Measurements from ENCODE around the gene GOLGA6L22. TPM values are rescaled to one million over a fixed set of nuclear protein-coding genes. Genes with fewer than 3 reads are reported as not detected.
A peak's percentile ranks its signal among the peaks of the same experiment; 100 is the strongest.
"Not testable (repeated sequence)": the region's sequence is repeated elsewhere in the genome, so short reads cannot be mapped to it uniquely, and the experiment has no call there.

The GOLGA6L22 gene
- total and polyA plus RNA-seq, 2 donors (not counting 3 experiments of a cell fraction or from before 2014, with no cell fraction given): not detected

- intact Hi-C loops (cut with micrococcal nuclease); CTCF ChIA-PET; H4K20me1 ChIP-seq (replicated peaks; ENCODE audit: control insufficient read depth, extremely low read depth, insufficient read depth, low read length); dilution Hi-C loops (cut with MboI; ENCODE audit: extremely low pct_ligation_motif_present, low sequenced_read_pairs); BruUV-seq (replicated peaks); H2AFZ ChIP-seq (ENCODE audit: low read depth, low read length); H3K4me2 ChIP-seq (ENCODE audit: insufficient read depth, low read length); POLR2A ChIA-PET; H3K79me2 ChIP-seq (ENCODE audit: control insufficient read depth, insufficient read depth, low read length); FAIRE-seq; DNase-seq (ENCODE audit: low read depth, low spot score); H3K27me3 ChIP-seq (ENCODE audit: control insufficient read depth in 2 of 2, insufficient read depth in 2 of 2, low read length in 2 of 2); H3K36me3 ChIP-seq (ENCODE audit: control insufficient read depth in 2 of 2, extremely low read depth in 1 of 2, insufficient read depth in 2 of 2, low read length in 2 of 2); H3K9me3 ChIP-seq (replicated peaks; ENCODE audit: control insufficient read depth, insufficient read depth, low read length); H3K4me3 ChIP-seq (replicated peaks in 1 of 3; ENCODE audit: insufficient read depth in 1 of 3, low read depth in 1 of 3, low read length in 3 of 3); H3K9me1 ChIP-seq (replicated peaks; ENCODE audit: control insufficient read depth, extremely low read depth, insufficient read depth, low read length); H3K27ac ChIP-seq (ENCODE audit: insufficient read depth, low read depth, low read length); H3K9ac ChIP-seq (replicated peaks; ENCODE audit: extremely low read depth, insufficient read depth, low read length); H3K4me1 ChIP-seq (ENCODE audit: control insufficient read depth, extremely low read depth, insufficient read depth, low read length): not testable (repeated sequence)
Observed at GRCh38 chr15:22431687-22432086, 27.0 kb upstream of the GOLGA6L22 start.

GRCh38 chr15:22494490-22495113 is 35.9 kb downstream of the GOLGA6L22 start:
- H3K36me3 ChIP-seq (ENCODE audit: control insufficient read depth in 2 of 2, extremely low read depth in 1 of 2, insufficient read depth in 2 of 2, low read length in 2 of 2); H3K79me2 ChIP-seq (ENCODE audit: control insufficient read depth, insufficient read depth, low read length); H3K9ac ChIP-seq (replicated peaks; ENCODE audit: extremely low read depth, insufficient read depth, low read length); H3K4me1 ChIP-seq (ENCODE audit: control insufficient read depth, extremely low read depth, insufficient read depth, low read length); intact Hi-C loops (cut with micrococcal nuclease); CTCF ChIA-PET; H3K9me1 ChIP-seq (replicated peaks; ENCODE audit: control insufficient read depth, extremely low read depth, insufficient read depth, low read length); H3K27me3 ChIP-seq (ENCODE audit: control insufficient read depth in 2 of 2, insufficient read depth in 2 of 2, low read length in 2 of 2); dilution Hi-C loops (cut with MboI; ENCODE audit: extremely low pct_ligation_motif_present, low sequenced_read_pairs); H3K27ac ChIP-seq (ENCODE audit: insufficient read depth, low read depth, low read length); H4K20me1 ChIP-seq (replicated peaks; ENCODE audit: control insufficient read depth, extremely low read depth, insufficient read depth, low read length); BruUV-seq (replicated peaks); FAIRE-seq; POLR2A ChIA-PET; H3K9me3 ChIP-seq (replicated peaks; ENCODE audit: control insufficient read depth, insufficient read depth, low read length); H3K4me2 ChIP-seq (ENCODE audit: insufficient read depth, low read length): not testable (repeated sequence)
- Histone ChIP-seq H2AFZ (ENCODE audit: low read depth, low read length) (peak overlapping the region; percentile 66), H3K4me3 (replicated peaks in 1 of 3; ENCODE audit: insufficient read depth in 1 of 3, low read depth in 1 of 3, low read length in 3 of 3) (peak overlapping the region in 1 of 3 experiments; percentile 41)
- peak; percentile 82 for DNase-seq (ENCODE audit: low read depth, low spot score)

GRCh38 chr15:22497200-22497599 is 38.5 kb downstream of the GOLGA6L22 start:
- H3K4me1 ChIP-seq (ENCODE audit: control insufficient read depth, extremely low read depth, insufficient read depth, low read length); H3K9ac ChIP-seq (replicated peaks; ENCODE audit: extremely low read depth, insufficient read depth, low read length); H3K4me2 ChIP-seq (ENCODE audit: insufficient read depth, low read length); H3K27me3 ChIP-seq (ENCODE audit: control insufficient read depth in 2 of 2, insufficient read depth in 2 of 2, low read length in 2 of 2); H3K9me1 ChIP-seq (replicated peaks; ENCODE audit: control insufficient read depth, extremely low read depth, insufficient read depth, low read length); H2AFZ ChIP-seq (ENCODE audit: low read depth, low read length); POLR2A ChIA-PET; FAIRE-seq; BruUV-seq (replicated peaks); H3K36me3 ChIP-seq (ENCODE audit: control insufficient read depth in 2 of 2, extremely low read depth in 1 of 2, insufficient read depth in 2 of 2, low read length in 2 of 2); DNase-seq (ENCODE audit: low read depth, low spot score); H3K27ac ChIP-seq (ENCODE audit: insufficient read depth, low read depth, low read length); dilution Hi-C loops (cut with MboI; ENCODE audit: extremely low pct_ligation_motif_present, low sequenced_read_pairs); H3K4me3 ChIP-seq (replicated peaks in 1 of 3; ENCODE audit: insufficient read depth in 1 of 3, low read depth in 1 of 3, low read length in 3 of 3); H3K79me2 ChIP-seq (ENCODE audit: control insufficient read depth, insufficient read depth, low read length); H3K9me3 ChIP-seq (replicated peaks; ENCODE audit: control insufficient read depth, insufficient read depth, low read length); intact Hi-C loops (cut with micrococcal nuclease); CTCF ChIA-PET; H4K20me1 ChIP-seq (replicated peaks; ENCODE audit: control insufficient read depth, extremely low read depth, insufficient read depth, low read length): not testable (repeated sequence)

GRCh38 chr15:22498220-22498925 is 39.7 kb downstream of the GOLGA6L22 start:
- H3K9ac ChIP-seq (replicated peaks; ENCODE audit: extremely low read depth, insufficient read depth, low read length); FAIRE-seq; H3K9me3 ChIP-seq (replicated peaks; ENCODE audit: control insufficient read depth, insufficient read depth, low read length); CTCF ChIA-PET; dilution Hi-C loops (cut with MboI; ENCODE audit: extremely low pct_ligation_motif_present, low sequenced_read_pairs); H3K4me2 ChIP-seq (ENCODE audit: insufficient read depth, low read length); H3K4me1 ChIP-seq (ENCODE audit: control insufficient read depth, extremely low read depth, insufficient read depth, low read length); DNase-seq (ENCODE audit: low read depth, low spot score); intact Hi-C loops (cut with micrococcal nuclease); H3K79me2 ChIP-seq (ENCODE audit: control insufficient read depth, insufficient read depth, low read length); H4K20me1 ChIP-seq (replicated peaks; ENCODE audit: control insufficient read depth, extremely low read depth, insufficient read depth, low read length); H3K27me3 ChIP-seq (ENCODE audit: control insufficient read depth in 2 of 2, insufficient read depth in 2 of 2, low read length in 2 of 2); H3K27ac ChIP-seq (ENCODE audit: insufficient read depth, low read depth, low read length); BruUV-seq (replicated peaks); POLR2A ChIA-PET; H3K36me3 ChIP-seq (ENCODE audit: control insufficient read depth in 2 of 2, extremely low read depth in 1 of 2, insufficient read depth in 2 of 2, low read length in 2 of 2); H3K9me1 ChIP-seq (replicated peaks; ENCODE audit: control insufficient read depth, extremely low read depth, insufficient read depth, low read length); H3K4me3 ChIP-seq (replicated peaks in 1 of 3; ENCODE audit: insufficient read depth in 1 of 3, low read depth in 1 of 3, low read length in 3 of 3); H2AFZ ChIP-seq (ENCODE audit: low read depth, low read length): not testable (repeated sequence)
